D721Med (cell line): ENCODE data around the gene USP43.

ENCODE experiments used
- DNase-seq: peaks from one replicate; pipeline ENCODE4 v3.0.0; 2011; ENCODE audit warnings: low spot score; ENCODE audit not compliant: insufficient read length
- FAIRE-seq: peaks from 2 replicates; lab custom pipeline; 2011; peaks lifted over from hg19 to GRCh38; lab: Jason Lieb, UNC
- TF ChIP-seq, protein P1 (sequence below): IDR thresholded peaks from 2 replicates; pipeline ENCODE4 v1.5.1; 2012; ENCODE audit warnings: mild to moderate bottlenecking, control low read depth; ENCODE audit not compliant: insufficient read depth; ENCODE audit errors: missing control alignments

Gene USP43

DNA sequence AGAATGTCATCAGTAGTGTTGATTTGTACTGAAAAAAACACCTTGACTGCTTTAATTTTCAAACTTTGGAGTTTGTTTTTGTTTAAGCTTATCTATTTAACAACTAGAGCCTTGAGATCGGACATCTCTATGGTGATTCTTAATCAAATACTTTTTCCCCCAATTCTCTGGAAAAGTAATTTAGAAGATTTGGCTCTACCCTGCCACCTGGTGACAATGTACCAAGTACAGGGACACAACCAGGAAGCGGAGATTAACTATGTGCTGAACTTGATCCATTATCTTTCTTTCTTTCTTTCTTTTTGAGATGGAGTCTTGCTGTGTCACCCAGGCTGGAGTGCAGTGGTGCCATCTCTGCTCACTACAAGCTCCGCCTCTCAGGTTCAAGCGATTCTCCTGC is 30.8 kb downstream of the USP43 start:
- DNase-seq = no peak
- TF ChIP-seq, protein P1, sequence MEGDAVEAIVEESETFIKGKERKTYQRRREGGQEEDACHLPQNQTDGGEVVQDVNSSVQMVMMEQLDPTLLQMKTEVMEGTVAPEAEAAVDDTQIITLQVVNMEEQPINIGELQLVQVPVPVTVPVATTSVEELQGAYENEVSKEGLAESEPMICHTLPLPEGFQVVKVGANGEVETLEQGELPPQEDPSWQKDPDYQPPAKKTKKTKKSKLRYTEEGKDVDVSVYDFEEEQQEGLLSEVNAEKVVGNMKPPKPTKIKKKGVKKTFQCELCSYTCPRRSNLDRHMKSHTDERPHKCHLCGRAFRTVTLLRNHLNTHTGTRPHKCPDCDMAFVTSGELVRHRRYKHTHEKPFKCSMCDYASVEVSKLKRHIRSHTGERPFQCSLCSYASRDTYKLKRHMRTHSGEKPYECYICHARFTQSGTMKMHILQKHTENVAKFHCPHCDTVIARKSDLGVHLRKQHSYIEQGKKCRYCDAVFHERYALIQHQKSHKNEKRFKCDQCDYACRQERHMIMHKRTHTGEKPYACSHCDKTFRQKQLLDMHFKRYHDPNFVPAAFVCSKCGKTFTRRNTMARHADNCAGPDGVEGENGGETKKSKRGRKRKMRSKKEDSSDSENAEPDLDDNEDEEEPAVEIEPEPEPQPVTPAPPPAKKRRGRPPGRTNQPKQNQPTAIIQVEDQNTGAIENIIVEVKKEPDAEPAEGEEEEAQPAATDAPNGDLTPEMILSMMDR = no peak
- no peak for FAIRE-seq

DNA sequence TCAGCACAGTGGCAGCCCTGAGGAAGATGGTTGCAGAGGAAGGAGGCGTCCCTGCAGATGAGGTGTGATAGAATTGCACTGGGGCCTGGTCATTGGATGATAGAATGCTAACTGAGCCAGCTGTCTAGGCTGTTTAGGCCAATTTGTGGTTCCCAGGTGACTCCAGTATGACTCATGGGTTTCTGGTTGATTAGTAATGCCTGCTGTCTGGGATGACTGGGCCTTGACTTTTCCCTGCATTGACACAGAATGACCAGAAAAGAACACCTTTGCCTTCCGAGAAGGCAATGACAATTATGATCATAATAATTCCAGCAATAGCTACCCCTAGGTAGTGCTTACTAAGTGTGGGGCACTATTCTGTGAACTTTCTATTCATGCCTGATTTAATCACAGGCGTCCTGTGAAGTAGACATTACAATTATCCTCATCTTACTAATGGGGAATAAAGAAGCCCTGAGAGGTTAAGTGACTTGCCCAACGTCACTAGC is 31.5 kb downstream of the USP43 start:
- TF ChIP-seq, protein P1 = no peak
- FAIRE-seq (no peak), DNase-seq (no peak)

DNA sequence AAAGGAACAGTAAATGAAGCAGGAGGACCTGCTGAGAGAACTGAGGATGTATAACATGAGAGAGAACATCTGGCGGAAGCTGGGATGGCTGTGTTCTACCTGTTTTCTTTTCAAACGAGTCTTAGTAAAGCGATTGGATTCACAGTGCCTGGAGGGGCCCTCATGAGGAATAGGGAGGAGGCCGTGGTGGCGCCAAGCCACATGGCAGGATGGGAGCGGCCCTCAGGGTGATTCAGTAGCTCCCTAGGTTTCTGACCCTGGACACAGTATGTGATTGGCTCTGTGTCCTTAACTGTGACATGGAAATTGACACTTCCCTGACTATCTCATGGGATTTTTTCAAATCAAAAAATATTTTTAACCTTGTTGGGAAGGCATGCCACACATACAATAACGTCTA is 32.1 kb downstream of the USP43 start:
- no peak for FAIRE-seq

GRCh38 chr17:9677896-9678295 is 32.6 kb downstream of the USP43 start:
- TF ChIP-seq, protein P1 = no peak
- no peak for FAIRE-seq

More for the DNA sequence above, 32.1 kb downstream of the USP43 start:
- TF ChIP-seq, protein P1 = no peak
- no peak for DNase-seq

DNA sequence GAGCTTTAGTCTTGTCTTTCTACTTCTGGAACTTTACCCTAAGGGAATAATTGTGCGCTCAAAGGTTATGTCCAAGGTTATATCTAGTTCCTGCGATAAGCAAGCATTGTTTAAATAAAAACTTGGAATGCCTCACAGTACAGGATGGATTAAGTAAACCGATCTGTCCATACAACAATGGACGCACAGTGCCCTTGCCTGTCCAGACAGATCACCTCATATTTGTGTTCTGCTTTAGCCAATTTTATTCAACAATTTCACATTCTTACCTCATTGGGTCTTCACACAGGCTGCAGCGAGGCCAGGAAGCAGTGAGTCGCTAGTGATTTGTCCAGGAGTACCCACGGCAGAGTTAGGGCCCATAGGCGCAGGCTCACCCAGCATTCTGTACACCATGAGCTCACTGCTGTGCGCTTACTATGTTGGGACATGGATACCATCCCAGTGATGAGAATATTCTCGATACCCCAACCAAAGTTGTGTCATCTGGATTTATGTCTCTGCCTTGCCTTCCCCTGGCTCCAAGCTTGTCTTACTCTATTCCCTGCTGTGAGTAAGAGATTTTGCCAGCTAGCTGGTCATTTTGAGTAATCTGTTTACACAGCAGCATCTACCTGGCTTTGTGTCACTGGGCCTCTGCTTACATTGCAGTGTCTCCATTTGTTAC is 39.8 kb downstream of the USP43 start:
- FAIRE-seq (no peak), DNase-seq (no peak)
- TF ChIP-seq, protein P1 = no peak

More at GRCh38 chr17:9677896-9678295, 32.6 kb downstream of the USP43 start:
- DNase-seq = no peak

DNA sequence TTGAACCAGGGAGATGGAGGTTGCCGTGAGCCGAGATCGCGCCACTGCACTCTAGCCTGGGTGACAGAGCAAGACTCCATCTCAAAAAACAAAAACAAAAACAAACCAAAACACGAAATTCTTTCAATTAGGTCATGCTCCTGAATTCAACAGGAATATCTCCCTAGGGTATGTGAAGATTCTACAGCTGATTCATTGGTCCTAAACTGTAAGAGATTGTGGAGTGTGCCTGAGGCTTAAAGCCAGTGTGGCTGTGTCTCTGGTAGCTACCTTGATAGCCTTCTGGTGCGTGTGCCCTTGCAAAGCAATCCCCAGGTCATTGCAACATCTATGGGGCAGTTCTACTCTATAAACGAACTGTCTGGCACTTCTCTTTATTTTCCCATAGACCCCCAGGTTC is 48.4 kb downstream of the USP43 start:
- no peak for FAIRE-seq
- TF ChIP-seq, protein P1 = no peak
- no peak for DNase-seq
